HFFc6 (cell line): ENCODE results near the gene ARL10. TPM values are rescaled to one million over a fixed set of nuclear protein-coding genes. Genes with fewer than 3 reads are reported as not detected.

Source experiments
- DNase-seq: peaks from one replicate; pipeline ENCODE4 v3.0.0-alpha.2; 2018
- H3K27ac Mint-ChIP-seq: 2 replicates; pipeline ENCODE4 v1.8.0; 2020; ENCODE audit warnings: mild to moderate bottlenecking, mixed read lengths
- H3K27me3 Mint-ChIP-seq: 2 replicates; pipeline ENCODE4 v1.8.0; 2021; ENCODE audit warnings: mild to moderate bottlenecking, moderate library complexity, mixed read lengths; ENCODE audit not compliant: insufficient read depth
- H3K36me3 Mint-ChIP-seq: 2 replicates; pipeline ENCODE4 v1.8.0; 2021; ENCODE audit warnings: low read depth, mixed read lengths
- H3K4me1 Mint-ChIP-seq: 2 replicates; pipeline ENCODE4 v1.8.0; 2020; ENCODE audit warnings: low read depth, mixed read lengths
- H3K4me3 Mint-ChIP-seq: 2 replicates; pipeline ENCODE4 v1.8.0; 2020; ENCODE audit warnings: mild to moderate bottlenecking, moderate library complexity, mixed read lengths
- H3K9me3 Mint-ChIP-seq: 2 replicates; pipeline ENCODE4 v1.8.0; 2020; ENCODE audit warnings: mild to moderate bottlenecking, mixed read lengths
- CTCF ChIP-seq: fragments of 200-600 bp; sonication (generic); IDR thresholded peaks from 2 replicates; pipeline ENCODE4 v1.5.0; 2021; ENCODE audit warnings: antibody characterized with exemption, mild to moderate bottlenecking
- total RNA-seq, 6 experiments: library from RNA; stranded (reverse); fragmentation: NEBNext Ultra II Directional; extraction: Animal tissue kit (Norgen Biotek cat#: 25700); gene quantifications; 2 replicates in 1 of 6; 3 replicates in 5 of 6; pipeline ENCODE4 v1.2.3, GENCODE V29; 2021

The ARL10 gene
- total RNA-seq, 6 experiments from 2014 or later: 6.6 to 8.9 (median 8.0) TPM

GRCh38 chr5:176356179-176356566 is 9.1 kb upstream of the ARL10 start:
- H3K27ac Mint-ChIP-seq: no peak overlapping the region; the same call in 1 of the 2 replicates
- no peaks in the 10 kb centered on the region for H3K9me3 Mint-ChIP-seq
- H3K27me3 Mint-ChIP-seq: peaks cover 4% of the 10 kb centered on the region
- H3K4me1 Mint-ChIP-seq: peaks cover 30% of the 10 kb centered on the region
- no peak for DNase-seq
- TF ChIP-seq CTCF: no peak
- no peak overlapping the region for H3K4me3 Mint-ChIP-seq
- H3K36me3 Mint-ChIP-seq: peaks cover 41% of the 10 kb centered on the region

DNA sequence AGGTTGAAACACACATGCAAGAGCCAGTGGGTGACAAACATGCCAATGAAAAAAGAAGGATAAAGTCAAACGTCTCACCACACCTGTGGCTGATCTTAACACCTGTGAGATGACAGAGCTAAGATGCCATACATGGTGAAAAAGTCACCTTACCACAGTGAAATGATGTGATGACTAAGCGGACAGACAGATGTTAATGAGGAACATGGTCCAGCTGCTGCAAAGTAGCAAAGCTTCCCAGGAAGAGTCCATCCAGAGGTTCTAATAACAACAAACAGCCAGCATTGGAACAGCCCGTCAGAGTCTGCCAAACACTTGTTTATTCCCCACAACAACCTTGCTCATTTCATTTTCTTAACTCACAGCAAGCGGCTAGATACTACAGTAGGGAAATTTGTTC is 5.6 kb upstream of the ARL10 start:
- Mint-ChIP-seq H3K27me3 (peaks cover 4% of the 10 kb centered on the region), H3K36me3 (peaks cover 24% of the 10 kb centered on the region), H3K9me3 (no peaks in the 10 kb centered on the region), H3K4me3 (peak overlapping the region; percentile 84), H3K27ac (peak overlapping the region; percentile 54; the same call in 1 of the 2 replicates), H3K4me1 (peaks cover 26% of the 10 kb centered on the region)
- no peak for DNase-seq
- no peak for TF ChIP-seq CTCF

GRCh38 chr5:176360894-176361436 is 4.3 kb upstream of the ARL10 start:
- H3K27ac Mint-ChIP-seq: peak overlapping the region; percentile 86
- no peak for DNase-seq
- peaks cover 26% of the 10 kb centered on the region for H3K4me1 Mint-ChIP-seq
- no peak for TF ChIP-seq CTCF
- H3K27me3 Mint-ChIP-seq: peaks cover 4% of the 10 kb centered on the region
- H3K4me3 Mint-ChIP-seq: peak overlapping the region; percentile 98
- H3K36me3 Mint-ChIP-seq: peaks cover 19% of the 10 kb centered on the region
- no peaks in the 10 kb centered on the region for H3K9me3 Mint-ChIP-seq

- Mint-ChIP-seq H3K27ac (peak within 1 kb of the TSS; percentile 86), H3K36me3 (peaks cover 19% of the 10 kb centered on the region), H3K4me1 (peaks cover 32% of the 10 kb centered on the region)
Observed at GRCh38 chr5:176361437-176362232, 3.7 kb upstream of the ARL10 start, which contains the start of gene KIAA1191. Gene KIAA1191 (minus strand): TSS chr5:176361764. CDS start chr5:176359508, 2,256 bp downstream.

GRCh38 chr5:176362233-176362490 is 3.1 kb upstream of the ARL10 start:
- Mint-ChIP-seq H3K4me3 (peak overlapping the region; percentile 98), H3K9me3 (no peaks in the 10 kb centered on the region), H3K36me3 (peaks cover 20% of the 10 kb centered on the region), H3K4me1 (peaks cover 37% of the 10 kb centered on the region), H3K27ac (no peak overlapping the region), H3K27me3 (peaks cover 5% of the 10 kb centered on the region)
- TF ChIP-seq CTCF: no peak
- no peak for DNase-seq

More at GRCh38 chr5:176361437-176362232, 3.7 kb upstream of the ARL10 start, which contains the start of gene KIAA1191:
- TF ChIP-seq CTCF: peak; percentile 23; the same call in 1 of the 2 replicates
- Mint-ChIP-seq H3K4me3 (peak within 1 kb of the TSS; percentile 98), H3K9me3 (no peaks in the 10 kb centered on the region), H3K27me3 (peaks cover 4% of the 10 kb centered on the region)
- DNase-seq: peak; percentile 91
